ENCODE data around the gene BTBD2. TPM values are rescaled to one million over a fixed set of nuclear protein-coding genes. Genes with fewer than 3 reads are reported as not detected.

Gene BTBD2
- total and polyA plus RNA-seq, 2 of the 13 experiments (the other 11 are each of a cell fraction or from before 2014, with no cell fraction given): 28.1 to 45.3 TPM

GRCh38 chr19:2051773-2052704 is 36.5 kb upstream of the BTBD2 start (continued):
- TF ChIP-seq ZNF512B (CRISPR knock-in tag; IDR thresholded peaks at IDR 0.05; ENCODE audit: borderline replicate concordance) (no peak), ZNF670 (CRISPR knock-in tag; IDR thresholded peaks at IDR 0.05; ENCODE audit: borderline replicate concordance) (no peak), ZNF678 (CRISPR knock-in tag; IDR thresholded peaks at IDR 0.05) (no peak), HOXA3 (CRISPR knock-in tag; IDR thresholded peaks at IDR 0.05) (peak; percentile 31; the same call in 1 of the 2 replicates), RELA (CRISPR knock-in tag; IDR thresholded peaks at IDR 0.05) (peak; percentile 73; the same call in 1 of the 2 replicates), CERS6 (CRISPR knock-in tag; IDR thresholded peaks at IDR 0.05) (no peak), ZBTB20 (CRISPR knock-in tag; IDR thresholded peaks at IDR 0.05; ENCODE audit: borderline replicate concordance, low read depth) (no peak), ELF3 (CRISPR knock-in tag; IDR thresholded peaks at IDR 0.05) (peak; percentile 20; the same call in 1 of the 2 replicates), GABPA (IDR thresholded peaks at IDR 0.05; ENCODE audit: low read depth, low read length) (no peak), GABPA (CRISPR knock-in tag; IDR thresholded peaks at IDR 0.05; ENCODE audit: low read depth) (no peak), NFYC (CRISPR knock-in tag; IDR thresholded peaks at IDR 0.05) (no peak), TGIF2 (CRISPR knock-in tag; IDR thresholded peaks at IDR 0.05) (no peak), CTCF (CRISPR knock-in tag; IDR thresholded peaks at IDR 0.05) (peak; percentile 45), ZNF446 (CRISPR knock-in tag; IDR thresholded peaks at IDR 0.05) (no peak), ZBTB39 (CRISPR knock-in tag; IDR thresholded peaks at IDR 0.05) (no peak), SKIL (CRISPR knock-in tag; IDR thresholded peaks at IDR 0.05; ENCODE audit: borderline replicate concordance) (no peak; the same call in 1 of the 2 replicates), ZBTB7A (CRISPR knock-in tag; IDR thresholded peaks at IDR 0.05) (no peak)

Measured in HepG2 (cell line).